Activated naive CD4-positive, alpha-beta T cell (primary cell): ENCODE data around the gene EDN3.

ENCODE experiments used
- DNase-seq, 4 experiments: peaks; one replicate each; lab custom pipeline; 2025; lab: John Stamatoyannopoulos, UW

EDN3 gene

GRCh38 chr20:59300333-59301081 lies at the start of gene EDN3:
TSS of gene EDN3 (plus strand) at chr20:59300611. CDS start at chr20:59300813, 202 bp downstream.
- no peak for DNase-seq

- DNase-seq, result no peak
Observed at GRCh38 chr20:59253325-59253724, 47.1 kb upstream of the EDN3 start.

GRCh38 chr20:59253779-59254319 lies 46.6 kb upstream of the EDN3 start:
- no peak for DNase-seq

GRCh38 chr20:59255256-59255655 lies 45.2 kb upstream of the EDN3 start:
- DNase-seq, result no peak

GRCh38 chr20:59258221-59258621 lies 42.2 kb upstream of the EDN3 start:
- no peak for DNase-seq

- DNase-seq, result no peak
Observed at GRCh38 chr20:59259946-59260345, 40.5 kb upstream of the EDN3 start.

GRCh38 chr20:59265298-59265697 lies 35.1 kb upstream of the EDN3 start:
- no peak for DNase-seq

GRCh38 chr20:59268870-59269269 lies 31.5 kb upstream of the EDN3 start:
- DNase-seq, result no peak

GRCh38 chr20:59269411-59270025 lies 30.9 kb upstream of the EDN3 start:
- no peak for DNase-seq

GRCh38 chr20:59270380-59270779 lies 30.0 kb upstream of the EDN3 start:
- DNase-seq, result no peak

GRCh38 chr20:59273739-59274357 lies 26.6 kb upstream of the EDN3 start:
- no peak for DNase-seq

GRCh38 chr20:59276938-59277337 lies 23.5 kb upstream of the EDN3 start:
- DNase-seq, result no peak

- DNase-seq, result no peak
Observed at GRCh38 chr20:59284470-59284869, 15.9 kb upstream of the EDN3 start.

GRCh38 chr20:59289994-59290393 lies 10.4 kb upstream of the EDN3 start:
- DNase-seq, result no peak

GRCh38 chr20:59291740-59292383 lies 8.5 kb upstream of the EDN3 start:
- no peak for DNase-seq

- DNase-seq, result no peak
Observed at GRCh38 chr20:59295531-59295930, 4.9 kb upstream of the EDN3 start.

GRCh38 chr20:59297686-59298085 lies 2.7 kb upstream of the EDN3 start:
- no peak for DNase-seq

- no peak for DNase-seq
Observed at GRCh38 chr20:59299945-59300332, 472 bp upstream of the EDN3 start.

GRCh38 chr20:59301343-59302007 lies 1.1 kb downstream of the EDN3 start:
- no peak for DNase-seq

GRCh38 chr20:59305908-59306655 lies 5.7 kb downstream of the EDN3 start:
- DNase-seq, result no peak

- DNase-seq, result no peak
Observed at GRCh38 chr20:59307270-59307669, 6.9 kb downstream of the EDN3 start.
